CMK (cell line): ENCODE measurements around the gene DGKI.
A peak's percentile ranks its signal among the peaks of the same experiment; 100 is the strongest.

Experiments
- DNase-seq: peaks from one replicate; pipeline ENCODE4 v3.0.0-alpha.2; 2010; ENCODE audit warnings: low read depth

Gene DGKI

GRCh38 chr7:137407078-137407477 is 439.7 kb downstream of the DGKI start:
- no peak for DNase-seq

- no peak for DNase-seq
Measured at GRCh38 chr7:137404660-137405317, 442.0 kb downstream of the DGKI start.

GRCh38 chr7:137403353-137403695 is 443.4 kb downstream of the DGKI start:
- no peak for DNase-seq

- no peak for DNase-seq
Measured at GRCh38 chr7:137402536-137403352, 444.0 kb downstream of the DGKI start.

GRCh38 chr7:137399827-137400823 is 446.6 kb downstream of the DGKI start:
- no peak for DNase-seq

GRCh38 chr7:137396051-137396450 is 450.7 kb downstream of the DGKI start:
- no peak for DNase-seq

- no peak for DNase-seq
Measured at GRCh38 chr7:137395420-137395819, 451.4 kb downstream of the DGKI start.

- DNase-seq, result no peak
Measured at GRCh38 chr7:137393570-137393969, 453.2 kb downstream of the DGKI start.

- no peak for DNase-seq
Measured at GRCh38 chr7:137390076-137390475, 456.7 kb downstream of the DGKI start.

- DNase-seq, result no peak
Measured at GRCh38 chr7:137388916-137389315, 457.9 kb downstream of the DGKI start.

GRCh38 chr7:137386966-137387365 is 459.8 kb downstream of the DGKI start:
- no peak for DNase-seq

GRCh38 chr7:137381045-137381444 is 465.7 kb downstream of the DGKI start:
- no peak for DNase-seq

- DNase-seq, result no peak
Measured at GRCh38 chr7:137373507-137373906, 473.3 kb downstream of the DGKI start.

- no peak for DNase-seq
Measured at GRCh38 chr7:137371616-137372015, 475.2 kb downstream of the DGKI start.

GRCh38 chr7:137366995-137367394 is 479.8 kb downstream of the DGKI start:
- no peak for DNase-seq

- no peak for DNase-seq
Measured at GRCh38 chr7:137363683-137364082, 483.1 kb downstream of the DGKI start.

- DNase-seq, result no peak
Measured at GRCh38 chr7:137360087-137360679, 486.6 kb downstream of the DGKI start.

- no peak for DNase-seq
Measured at GRCh38 chr7:137354961-137355360, 491.8 kb downstream of the DGKI start.

GRCh38 chr7:137354396-137354795 is 492.4 kb downstream of the DGKI start:
- DNase-seq, result no peak

GRCh38 chr7:137351941-137352340 is 494.8 kb downstream of the DGKI start:
- no peak for DNase-seq

GRCh38 chr7:137345799-137346449 is 500.9 kb downstream of the DGKI start:
- peak; percentile 60 for DNase-seq
